GM21360 (cell line): ENCODE data around the gene ORAI1.
"Not testable (repeated sequence)": the region's sequence is repeated elsewhere in the genome, so short reads cannot be mapped to it uniquely, and the experiment has no call there.

ENCODE experiments used
- ATAC-seq: cut with Tn5 transposase; IDR thresholded peaks from one replicate; pipeline ENCODE4 v1.9.1; 2021; ENCODE audit warnings: mild to moderate bottlenecking, moderate library complexity; ENCODE audit not compliant: unreplicated experiment

ORAI1 gene

DNA sequence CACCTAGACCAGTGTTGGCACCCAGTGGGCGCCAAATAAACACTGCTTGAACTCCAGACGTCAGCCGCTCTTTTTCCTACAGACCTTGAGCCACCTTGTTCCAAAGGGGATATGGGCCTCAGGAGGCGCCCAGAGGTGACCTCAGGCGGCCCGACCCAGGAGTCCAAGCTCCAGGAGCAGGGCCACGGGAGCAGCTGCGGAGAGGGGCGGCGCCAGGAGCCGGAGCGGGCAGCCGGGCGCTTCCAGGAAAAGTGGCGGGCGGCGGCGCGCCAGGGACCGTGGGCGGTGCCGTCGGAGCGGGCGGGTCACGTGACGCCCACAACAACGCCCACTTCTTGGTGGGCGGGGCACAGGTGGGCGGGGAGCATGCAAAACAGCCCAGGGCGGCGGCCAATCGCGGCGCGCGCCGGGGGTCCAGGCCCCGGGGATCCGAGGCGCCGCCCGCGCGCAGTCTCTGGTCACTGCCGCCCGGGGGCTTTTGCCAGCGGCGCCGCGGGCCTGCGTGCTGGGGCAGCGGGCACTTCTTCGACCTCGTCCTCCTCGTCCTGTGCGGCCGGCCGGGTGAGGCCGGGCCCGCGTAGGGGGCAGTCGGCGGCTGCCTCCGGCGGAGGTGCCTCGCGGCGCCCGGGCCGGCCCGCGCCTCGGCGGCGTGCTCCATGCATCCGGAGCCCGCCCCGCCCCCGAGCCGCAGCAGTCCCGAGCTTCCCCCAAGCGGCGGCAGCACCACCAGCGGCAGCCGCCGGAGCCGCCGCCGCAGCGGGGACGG lies at the start of gene ORAI1:
Gene ORAI1, plus strand, starts transcription at position 444 of the 766 bp plus-strand sequence.
- ATAC-seq = peak; percentile 68

GRCh38 chr12:121576851-121577391 lies 49.4 kb upstream of the ORAI1 start:
- no peak for ATAC-seq

DNA sequence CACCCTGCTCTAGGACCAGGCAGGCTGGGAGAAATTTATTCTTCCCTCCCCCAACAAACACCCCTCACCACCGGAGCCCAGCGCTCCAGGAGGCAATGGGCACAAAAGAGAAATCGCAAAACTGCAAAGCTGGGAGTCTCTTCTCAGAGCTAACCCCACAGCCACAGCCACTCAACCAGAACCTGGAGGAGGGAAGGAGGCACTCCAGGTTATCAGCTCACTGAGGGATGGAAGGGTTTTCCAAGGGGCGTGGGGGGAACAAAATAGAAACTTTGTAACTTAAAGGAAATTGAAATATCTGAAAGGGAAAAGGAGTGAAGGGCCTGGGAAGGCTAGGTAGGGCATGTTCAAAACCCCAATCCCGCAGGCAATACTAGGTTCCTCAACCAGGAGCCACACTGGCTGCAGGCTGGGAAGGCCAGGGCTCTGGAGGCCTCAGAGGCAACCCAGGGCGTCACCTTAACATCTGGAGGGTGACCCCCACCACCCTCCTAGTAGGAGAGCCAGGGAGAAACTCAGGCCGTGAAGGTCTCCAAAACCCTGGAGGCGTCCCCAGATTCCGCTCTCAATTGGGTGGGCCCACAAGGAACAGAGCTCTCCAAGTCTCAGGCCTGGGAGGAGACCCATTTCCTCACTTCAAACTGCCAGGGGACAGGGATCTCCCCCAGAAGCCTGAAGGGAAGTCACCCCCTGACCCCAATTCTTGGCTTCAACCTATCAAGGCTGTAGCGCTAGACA lies 48.7 kb upstream of the ORAI1 start:
- no peak for ATAC-seq

DNA sequence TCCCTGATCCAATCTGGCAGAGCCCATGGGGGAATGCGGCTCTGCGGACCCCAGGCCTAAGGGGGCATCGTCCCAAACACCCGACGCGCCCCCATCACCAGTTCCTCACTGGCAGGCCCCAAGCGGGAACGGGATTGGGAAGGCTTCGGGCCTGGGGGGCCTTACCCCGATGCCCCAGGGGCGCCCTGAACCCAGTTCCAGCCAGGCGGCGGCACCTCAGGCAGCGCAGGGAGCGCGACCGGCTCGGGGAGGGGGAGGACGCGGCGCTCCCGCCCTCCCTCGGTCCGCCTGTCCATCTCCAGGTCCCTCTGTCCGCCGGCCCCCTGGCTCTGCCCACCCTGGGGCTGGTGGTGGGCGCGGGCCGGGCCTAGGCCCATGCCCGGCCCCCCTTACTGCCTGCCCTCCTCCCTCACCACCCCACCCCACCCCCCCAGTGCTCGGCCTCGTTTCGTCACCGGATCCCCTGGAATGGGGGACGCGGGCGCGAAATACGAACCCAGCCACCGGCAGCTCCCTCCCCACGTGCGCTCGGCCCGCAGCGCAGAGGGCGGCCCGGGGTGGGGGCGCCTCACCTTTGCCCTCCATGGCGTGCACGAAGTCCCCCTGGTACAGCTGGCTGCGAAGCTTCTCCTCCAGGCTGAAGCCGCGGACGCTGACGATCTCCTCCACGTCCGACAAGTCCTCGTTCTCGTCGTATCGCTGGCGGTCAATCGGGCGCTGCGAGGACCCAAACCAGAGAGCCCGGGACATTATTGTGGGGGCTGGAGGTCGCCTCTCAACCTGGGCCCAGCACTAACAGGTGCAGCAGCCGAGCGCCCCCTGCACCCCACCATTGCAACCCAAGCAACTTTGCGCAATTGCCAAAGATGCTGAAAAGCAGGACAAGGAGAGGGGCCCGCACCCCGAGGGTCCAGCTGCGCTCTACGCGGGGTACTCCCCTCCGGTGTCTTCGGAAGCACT lies 47.8 kb upstream of the ORAI1 start:
- no peak for ATAC-seq

- no peak for ATAC-seq
These were observed 47.0 kb upstream of the ORAI1 start for GRCh38 chr12:121579190-121579791.

DNA sequence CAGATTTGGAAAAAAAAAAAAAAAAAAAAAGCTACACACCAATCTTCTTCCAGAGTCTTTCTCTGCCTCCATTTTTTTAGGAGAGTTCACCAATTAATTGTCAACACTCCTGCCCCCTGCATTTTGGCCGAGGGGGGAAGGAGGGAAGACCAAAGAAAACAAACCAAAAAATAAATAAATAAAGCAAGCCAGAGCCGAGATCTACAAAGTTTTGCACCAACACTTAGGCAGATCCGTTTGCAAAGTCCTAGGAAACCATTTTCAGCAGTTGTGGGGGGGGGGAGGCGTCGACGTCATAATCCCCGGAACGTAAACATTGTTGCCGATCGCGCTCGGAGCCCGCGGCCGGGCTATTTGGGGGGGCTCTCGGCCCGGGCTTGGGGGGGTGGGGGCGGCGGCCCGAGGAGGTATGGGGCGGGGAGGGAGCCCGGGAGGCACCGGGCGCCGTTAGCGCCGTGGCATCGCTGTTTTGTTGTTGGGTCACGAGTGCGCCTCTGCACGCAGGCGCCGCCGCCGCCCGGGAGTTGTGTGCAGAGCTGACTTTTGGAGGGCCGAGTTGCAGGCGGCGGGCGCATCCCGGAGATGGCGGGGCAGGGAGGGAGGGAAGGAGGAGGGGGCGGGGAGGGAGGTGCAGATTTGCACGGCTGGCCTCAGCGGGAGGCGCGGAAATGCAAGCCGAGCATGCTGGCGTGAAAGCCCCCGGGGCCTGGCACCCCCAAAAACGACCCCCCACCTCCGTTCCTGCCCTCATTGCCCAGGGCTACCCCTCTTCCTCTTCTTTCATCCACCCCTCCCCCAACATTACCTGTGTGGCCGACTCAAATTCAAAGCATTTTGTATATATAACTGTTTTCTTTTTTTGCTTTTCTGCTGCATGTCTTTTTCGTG lies 46.1 kb upstream of the ORAI1 start:
- no peak for ATAC-seq

- ATAC-seq = no peak
These were observed 45.2 kb upstream of the ORAI1 start, which contains the start of gene KDM2B for GRCh38 chr12:121580959-121581685. KDM2B (minus strand) TSS chr12:121581023; CDS start chr12:121580911, 112 bp downstream.

DNA sequence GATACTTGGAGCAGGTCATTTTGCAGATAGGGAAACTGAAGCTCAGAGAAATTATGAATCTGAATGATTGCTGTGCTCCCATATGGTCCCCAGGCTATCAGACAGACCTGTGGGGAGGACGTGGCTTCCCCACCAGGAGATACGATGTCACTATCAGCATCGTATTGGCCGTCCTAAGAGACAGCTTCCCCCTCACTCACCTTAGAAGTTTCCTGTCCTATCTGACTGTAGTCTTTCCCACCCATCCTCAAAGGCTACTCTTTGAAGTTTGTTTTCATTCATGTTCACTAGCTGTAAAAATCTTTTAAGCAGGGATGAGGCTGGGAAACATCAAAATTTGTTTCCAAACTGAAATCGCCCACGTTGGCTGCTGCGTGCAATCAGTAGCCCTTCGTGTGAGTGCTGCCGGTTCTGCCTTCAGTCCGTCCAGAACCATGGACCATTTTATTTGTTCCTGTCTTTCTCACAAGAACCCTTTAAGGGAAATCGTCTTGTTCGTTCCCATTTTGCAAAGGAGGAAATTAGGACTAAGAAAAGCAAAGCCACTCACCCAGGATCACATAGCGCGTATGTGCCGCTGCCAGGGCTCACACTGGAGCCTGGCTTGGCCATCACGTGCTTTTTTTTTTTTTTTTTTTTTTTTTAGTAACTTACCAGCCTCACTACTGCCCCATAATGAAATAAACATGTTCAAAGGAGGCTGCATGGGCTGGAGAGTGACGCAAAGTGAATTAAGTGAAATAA lies 44.5 kb upstream of the ORAI1 start:
- ATAC-seq = no peak

DNA sequence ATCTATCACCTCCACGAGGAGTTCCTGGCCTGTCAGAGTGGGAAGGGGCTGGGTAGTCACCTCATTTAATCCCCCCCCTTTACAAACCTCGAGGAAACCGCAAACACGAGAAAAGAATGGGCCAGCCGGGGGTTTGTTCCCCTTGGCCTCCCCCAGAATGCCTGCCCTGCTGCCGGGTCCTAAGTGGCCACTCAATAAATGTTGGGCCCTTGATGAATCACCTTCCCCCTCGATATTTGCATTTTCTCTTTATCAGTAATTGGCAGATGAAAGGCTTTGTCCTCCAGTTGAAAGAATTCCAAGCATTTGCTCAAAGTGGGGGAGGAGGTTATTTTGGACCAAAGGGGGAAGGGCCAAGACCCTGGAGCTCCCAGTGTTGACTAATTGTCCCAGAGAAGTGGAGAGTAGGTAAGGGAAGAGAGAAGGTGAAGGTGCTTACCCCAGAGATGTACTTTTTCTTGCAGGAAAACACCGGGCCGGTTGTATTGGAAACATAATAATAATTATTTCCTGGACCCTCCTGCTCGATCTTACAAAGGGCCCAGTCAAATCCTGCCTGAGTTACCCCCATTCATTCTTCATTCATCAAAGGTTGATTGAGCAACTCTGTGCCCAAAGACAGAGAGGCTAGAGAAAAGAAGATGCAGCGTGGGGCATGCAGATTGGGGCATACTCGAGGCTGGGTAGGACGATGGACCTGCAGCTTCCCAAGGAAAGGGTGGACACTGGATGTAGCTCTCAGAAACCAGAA lies 43.6 kb upstream of the ORAI1 start:
- ATAC-seq = no peak

DNA sequence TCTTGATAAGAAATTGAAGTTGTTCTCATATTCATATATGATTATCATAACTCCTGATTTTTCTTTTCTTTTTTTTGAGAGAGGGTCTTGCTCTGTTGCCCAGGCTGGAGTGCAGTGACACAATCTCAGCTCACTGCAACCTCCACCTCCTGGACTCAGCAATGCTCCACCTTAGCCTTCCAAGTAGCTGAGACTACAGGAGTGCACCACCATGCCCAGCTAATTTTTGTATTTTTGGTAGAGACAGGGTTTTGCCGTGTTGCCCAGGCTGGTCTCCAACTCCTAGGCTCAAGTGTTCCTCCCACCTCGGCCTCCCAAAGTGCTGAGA lies 43.0 kb upstream of the ORAI1 start:
- ATAC-seq = not testable (repeated sequence)

- ATAC-seq = not testable (repeated sequence)
These were observed 41.4 kb upstream of the ORAI1 start for GRCh38 chr12:121584885-121585284.

DNA sequence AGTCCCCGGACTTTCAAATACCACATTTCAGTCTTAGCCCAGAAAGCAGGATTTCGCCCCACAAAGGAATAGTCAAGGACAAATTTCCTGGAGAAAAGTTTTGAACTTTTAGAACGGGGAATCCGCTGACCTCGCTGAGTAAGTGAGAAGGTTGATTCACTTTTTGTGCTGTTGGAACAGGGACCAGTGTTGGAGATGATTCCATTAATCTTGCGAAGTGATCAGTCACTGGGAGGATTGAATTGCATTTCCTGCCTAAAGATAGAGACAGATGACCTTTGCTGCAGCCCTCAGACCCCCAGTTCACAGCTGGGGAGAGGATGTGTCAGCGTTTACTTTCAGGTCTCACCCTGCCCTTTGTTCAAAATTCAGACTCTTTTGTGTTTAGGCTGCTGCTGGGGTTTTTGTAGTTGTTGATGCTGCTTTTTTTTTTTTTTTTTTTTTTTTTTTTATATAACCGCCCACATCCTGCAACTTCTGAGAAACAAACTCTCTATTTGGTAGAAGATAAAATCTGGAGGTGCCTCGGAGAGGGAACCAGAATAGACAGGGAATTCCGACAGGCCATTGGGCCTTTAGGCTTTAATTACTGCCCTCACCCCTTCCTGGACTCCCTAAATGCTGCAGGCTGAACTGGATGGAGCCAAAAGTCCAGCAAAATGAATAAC lies 35.7 kb upstream of the ORAI1 start:
- ATAC-seq = peak; percentile 46

GRCh38 chr12:121592320-121592719 lies 34.0 kb upstream of the ORAI1 start:
- ATAC-seq = no peak

GRCh38 chr12:121595520-121595919 lies 30.8 kb upstream of the ORAI1 start:
- no peak for ATAC-seq

- ATAC-seq = no peak
These were observed 29.8 kb upstream of the ORAI1 start for GRCh38 chr12:121596526-121596925.

DNA sequence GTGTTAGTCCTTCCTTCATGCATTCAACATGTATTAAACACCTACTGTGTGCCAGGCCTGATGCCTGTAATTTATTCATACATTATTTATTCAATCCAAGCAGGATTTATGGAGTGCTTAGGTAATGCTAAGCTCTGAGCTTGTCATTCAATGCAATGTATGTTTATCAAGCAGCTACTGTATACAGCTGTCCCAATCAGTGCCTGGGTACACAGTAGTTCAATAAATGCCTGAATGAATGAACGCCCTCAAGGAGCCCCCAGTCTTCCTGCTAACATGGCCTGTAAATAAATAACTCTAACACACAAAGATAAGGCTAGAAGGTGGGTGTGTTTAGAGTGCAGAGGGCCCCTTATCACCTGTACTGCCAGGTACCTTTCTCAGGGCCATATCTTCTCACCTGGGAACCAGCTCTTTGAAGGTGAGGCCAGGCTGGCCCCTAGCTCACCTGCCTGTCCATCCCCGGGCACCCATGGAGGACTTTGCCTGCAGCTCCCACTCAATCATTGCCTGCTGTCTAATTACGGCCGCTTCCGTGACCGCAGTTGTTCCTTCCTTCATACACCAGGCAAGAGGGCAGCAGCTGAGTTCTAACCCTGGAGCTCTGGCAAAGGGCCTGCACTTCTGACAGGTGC lies 25.5 kb upstream of the ORAI1 start:
- ATAC-seq = no peak
